CD4-positive, alpha-beta T cell (primary cell): ENCODE results near the gene DENND5B. TPM values are rescaled to one million over a fixed set of nuclear protein-coding genes. Genes with fewer than 3 reads are reported as not detected.

Experiments
- ATAC-seq: fragments of 200-7000 bp; cut with Tn5 transposase; one replicate; pipeline ENCODE4 v1.10.0; 2022; ENCODE audit warnings: mild to moderate bottlenecking; ENCODE audit not compliant: poor library complexity
- CTCF ChIA-PET: fragments of 350-600 bp; sonication (Branson Sonifier 250); formaldehyde crosslinking; loops from one replicate; lab custom pipeline; 2021; ENCODE audit warnings: antibody characterized with exemption, inconsistent platforms; lab: Charles Lee
- POLR2A ChIA-PET: fragments of 350-600 bp; sonication (Branson Sonifier 250); formaldehyde crosslinking; loops from one replicate; lab custom pipeline; 2021; ENCODE audit warnings: antibody characterized with exemption, inconsistent platforms; lab: Charles Lee
- DNase-seq, 14 experiments: peaks; one replicate each; pipeline ENCODE4 v3.0.0-alpha.2; 2013 to 2020; ENCODE audit warnings: mixed read lengths in 2 of 14
- H3K27ac ChIP-seq, 2 donors: one replicate each; pipeline versions ENCODE4 v1.5.1 to v1.7.0; 2013; ENCODE audit warnings: low read length in 2 of 2, low read depth in 1 of 2, mild to moderate bottlenecking in 1 of 2
- H3K27me3 ChIP-seq, 2 experiments: 1 replicate in 1 of 2; 2 replicates in 1 of 2; pipeline versions ENCODE4 v1.6.1 to v1.7.0; 2013; ENCODE audit warnings: low read length in 2 of 2, control low read depth in 1 of 2, mild to moderate bottlenecking in 1 of 2, moderate library complexity in 1 of 2; ENCODE audit not compliant: insufficient read depth in 2 of 2, control insufficient read depth in 1 of 2
- H3K36me3 ChIP-seq: one replicate; pipeline ENCODE4 v1.6.1; 2013; ENCODE audit warnings: low read length, control low read depth; ENCODE audit not compliant: insufficient read depth
- H3K4me1 ChIP-seq: one replicate; pipeline ENCODE4 v1.6.1; 2013; ENCODE audit warnings: low read length, control low read depth; ENCODE audit not compliant: insufficient read depth
- H3K4me3 ChIP-seq: one replicate; pipeline ENCODE4 v1.5.1; 2013; ENCODE audit warnings: mild to moderate bottlenecking, low read length, moderate library complexity
- H3K9me3 ChIP-seq, 2 experiments: 1 replicate in 1 of 2; 2 replicates in 1 of 2; pipeline versions ENCODE4 v1.6.1 to v1.7.0; 2013; ENCODE audit warnings: low read length in 2 of 2, mild to moderate bottlenecking in 2 of 2, control low read depth in 1 of 2, moderate library complexity in 1 of 2; ENCODE audit not compliant: control insufficient read depth in 1 of 2, insufficient read depth in 1 of 2
- H3K27ac Mint-ChIP-seq: one replicate; pipeline ENCODE4 v1.8.0; 2020; ENCODE audit warnings: mixed read lengths
- H3K27me3 Mint-ChIP-seq: one replicate; pipeline ENCODE4 v1.8.0; 2021; ENCODE audit warnings: mixed read lengths
- H3K36me3 Mint-ChIP-seq: one replicate; pipeline ENCODE4 v1.8.0; 2021; ENCODE audit warnings: low read depth, mixed read lengths
- H3K4me1 Mint-ChIP-seq: one replicate; pipeline ENCODE4 v1.8.0; 2021; ENCODE audit warnings: low read depth, mixed read lengths
- H3K4me3 Mint-ChIP-seq: one replicate; pipeline ENCODE4 v1.8.0; 2020; ENCODE audit warnings: mild to moderate bottlenecking, mixed read lengths
- H3K9me3 Mint-ChIP-seq: one replicate; pipeline ENCODE4 v1.8.0; 2020; ENCODE audit warnings: mixed read lengths
- CTCF ChIP-seq: fragments of 200-600 bp; IDR thresholded peaks from one replicate; pipeline ENCODE4 v1.8.0; 2022; ENCODE audit warnings: antibody characterized with exemption, mild to moderate bottlenecking
- intact Hi-C, 2 experiments: fragments of 100-400 bp; cut with DNase I in 1 of 2; cut with micrococcal nuclease in 1 of 2; formaldehyde crosslinking; loops; one replicate each; pipeline versions ENCODE4 v1.15.1 to v1.9.0; 2023 to 2025; cut with DNase I, micrococcal nuclease
- total RNA-seq, 174 experiments: library from RNA in 2 of 174; stranded (reverse) in 2 of 174; gene quantifications; one replicate each; pipeline ENCODE4 v1.2.3 and lab custom pipeline; 2021 to 2026

The DENND5B gene
- total RNA-seq, 2 experiments from 2014 or later: 0.22 to 0.25 TPM

DNA sequence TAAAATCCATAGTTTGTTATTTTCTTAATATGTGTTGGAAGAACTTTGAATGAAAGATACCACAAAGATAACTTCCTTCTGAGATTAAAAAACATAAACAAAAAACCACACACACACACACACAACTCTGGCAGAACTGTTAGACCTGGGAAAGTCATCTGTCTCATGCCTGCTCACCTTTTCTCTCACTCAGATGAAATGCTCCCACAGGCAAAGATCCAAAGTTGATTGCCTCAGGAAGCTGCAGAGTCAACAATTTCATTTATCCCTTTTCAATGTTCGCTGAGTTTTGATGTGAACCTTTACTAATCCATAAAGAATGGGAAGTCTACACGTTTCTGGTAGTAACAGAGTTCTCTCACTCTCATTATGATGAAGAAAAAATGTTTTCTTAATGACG, 112.0 kb downstream of the DENND5B start:
- Histone ChIP-seq H3K27me3 (no peaks in the 10 kb centered on the region), H3K4me3 (no peak overlapping the region), H3K27ac (no peak overlapping the region), H3K36me3 (no peaks in the 10 kb centered on the region), H3K9me3 (no peaks in the 10 kb centered on the region), H3K4me1 (no peaks in the 10 kb centered on the region)
- Mint-ChIP-seq H3K27ac (no peak overlapping the region), H3K9me3 (no peaks in the 10 kb centered on the region), H3K36me3 (no peaks in the 10 kb centered on the region), H3K4me3 (no peak overlapping the region), H3K27me3 (peaks cover 4% of the 10 kb centered on the region), H3K4me1 (no peaks in the 10 kb centered on the region)
- CTCF ChIA-PET: no interaction called here
- no peak for TF ChIP-seq CTCF
- POLR2A ChIA-PET: no interaction called here
- intact Hi-C loops: no loop called here
- DNase-seq (no peak), ATAC-seq (no peak)

- H3K27me3 Mint-ChIP-seq: peaks cover 4% of the 10 kb centered on the region
Measured at GRCh38 chr12:31478425-31478824, 112.5 kb downstream of the DENND5B start.

DNA sequence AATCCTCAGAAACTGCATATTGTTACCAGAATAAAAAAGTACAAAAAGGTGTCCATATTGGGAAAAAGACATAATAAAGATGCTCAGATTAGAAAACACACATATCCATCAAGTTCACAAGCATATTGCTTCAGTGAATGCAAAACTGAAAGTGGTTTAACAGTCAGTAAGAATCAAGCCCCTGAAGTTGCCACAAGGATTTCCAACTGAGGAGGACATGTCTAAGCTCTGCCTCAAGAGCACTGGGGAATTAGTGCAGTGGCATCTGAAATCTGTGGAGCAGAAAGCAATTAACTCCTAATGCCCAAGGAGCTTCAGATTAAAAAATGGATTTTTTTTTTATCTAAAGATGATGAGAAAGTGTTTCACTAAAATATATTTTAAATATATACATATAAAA, 113.2 kb downstream of the DENND5B start:
- peaks cover 4% of the 10 kb centered on the region for H3K27me3 Mint-ChIP-seq
- Histone ChIP-seq H3K4me3 (no peak overlapping the region), H3K36me3 (no peaks in the 10 kb centered on the region), H3K27me3 (no peaks in the 10 kb centered on the region), H3K9me3 (no peaks in the 10 kb centered on the region), H3K27ac (no peak overlapping the region), H3K4me1 (no peaks in the 10 kb centered on the region)
- no peak for DNase-seq
- H3K4me3 Mint-ChIP-seq: no peak overlapping the region
- no peak for ATAC-seq
- H3K9me3 Mint-ChIP-seq: no peaks in the 10 kb centered on the region
- intact Hi-C loops: no loop called here
- TF ChIP-seq CTCF: no peak
- H3K4me1 Mint-ChIP-seq: no peaks in the 10 kb centered on the region
- ChIA-PET CTCF (no interaction called here), POLR2A (no interaction called here)
- H3K36me3 Mint-ChIP-seq: no peaks in the 10 kb centered on the region
- no peak overlapping the region for H3K27ac Mint-ChIP-seq

More at GRCh38 chr12:31478425-31478824, 112.5 kb downstream of the DENND5B start:
- H3K36me3 ChIP-seq: no peaks in the 10 kb centered on the region
- ChIA-PET CTCF (no interaction called here), POLR2A (no interaction called here)
- H3K27me3 ChIP-seq: no peaks in the 10 kb centered on the region
- TF ChIP-seq CTCF: no peak
- no peak overlapping the region for H3K27ac ChIP-seq
- Mint-ChIP-seq H3K9me3 (no peaks in the 10 kb centered on the region), H3K4me1 (no peaks in the 10 kb centered on the region), H3K36me3 (no peaks in the 10 kb centered on the region), H3K4me3 (no peak overlapping the region), H3K27ac (no peak overlapping the region)
- ATAC-seq (no peak), DNase-seq (no peak)
- H3K9me3 ChIP-seq: no peaks in the 10 kb centered on the region
- H3K4me1 ChIP-seq: no peaks in the 10 kb centered on the region
- H3K4me3 ChIP-seq: no peak overlapping the region
- intact Hi-C loops: no loop called here
